ENCODE results near the gene MYT1. TPM values are rescaled to one million over a fixed set of nuclear protein-coding genes. Genes with fewer than 3 reads are reported as not detected.
"Not testable (repeated sequence)": the region's sequence is repeated elsewhere in the genome, so short reads cannot be mapped to it uniquely, and the experiment has no call there.

Gene MYT1
- total RNA-seq, 1 donor from 2014 or later, result not detected

DNA sequence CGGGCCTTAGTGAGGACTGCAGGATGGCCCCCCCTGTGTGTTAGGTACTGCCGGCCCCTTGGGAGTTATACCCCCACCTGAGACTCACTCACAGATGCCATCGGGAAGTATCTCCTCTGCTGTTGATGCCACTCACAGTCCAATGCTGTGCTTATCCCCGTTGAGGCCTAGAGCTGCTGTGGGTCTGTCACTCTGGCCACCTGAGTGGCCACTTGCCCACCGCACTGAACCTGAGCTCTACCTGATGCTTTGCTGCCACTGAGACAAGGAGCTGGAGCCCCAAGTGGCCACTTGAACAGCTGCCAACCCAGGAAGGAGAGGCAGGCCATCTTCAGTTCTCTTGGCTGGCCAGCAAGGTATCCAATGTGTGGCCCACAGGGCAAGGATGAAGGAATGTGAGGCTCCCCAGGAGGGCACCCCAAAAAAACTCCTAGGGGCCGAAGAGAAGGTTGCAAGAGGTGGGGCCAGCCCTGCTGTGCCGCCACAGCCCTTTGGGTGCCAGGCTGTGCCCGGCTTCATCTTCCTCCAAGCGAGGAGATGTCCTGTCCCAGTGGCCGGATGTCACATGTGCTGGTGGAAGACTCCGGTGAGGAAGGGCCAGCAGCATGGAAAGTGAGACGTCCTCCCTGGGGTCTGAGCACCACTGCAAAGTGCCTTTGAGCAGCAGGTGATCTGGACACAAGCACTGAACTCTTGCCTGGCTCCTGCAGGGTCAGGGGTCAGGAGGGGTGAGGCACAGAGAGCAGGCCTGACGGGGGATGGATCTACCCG lies 61.8 kb downstream of the MYT1 start:
- H3K4me1 Mint-ChIP-seq (ENCODE audit: low read depth), result peaks cover 2% of the 10 kb centered on the region
- H3K27ac Mint-ChIP-seq, result no peak overlapping the region
- H3K9me3 Mint-ChIP-seq, result no peaks in the 10 kb centered on the region
- H3K4me3 Mint-ChIP-seq (ENCODE audit: low read depth), result no peak overlapping the region
- H3K36me3 Mint-ChIP-seq (ENCODE audit: low read depth), result no peaks in the 10 kb centered on the region
- no peak for DNase-seq (ENCODE audit: low spot score)
- no peaks in the 10 kb centered on the region for H3K27me3 Mint-ChIP-seq (ENCODE audit: low read depth)
- intact Hi-C loops (cut with micrococcal nuclease), result no loop called here

- DNase-seq (ENCODE audit: low spot score), result no peak
- Mint-ChIP-seq H3K4me3 (ENCODE audit: low read depth) (no peak overlapping the region), H3K27me3 (ENCODE audit: low read depth) (no peaks in the 10 kb centered on the region), H3K9me3 (no peaks in the 10 kb centered on the region), H3K36me3 (ENCODE audit: low read depth) (no peaks in the 10 kb centered on the region), H3K4me1 (ENCODE audit: low read depth) (peaks cover 2% of the 10 kb centered on the region), H3K27ac (no peak overlapping the region)
- intact Hi-C loops (cut with micrococcal nuclease), result no loop called here
These were observed 62.7 kb downstream of the MYT1 start for GRCh38 chr20:64226686-64227580.

- peaks cover 2% of the 10 kb centered on the region for H3K4me1 Mint-ChIP-seq (ENCODE audit: low read depth)
- H3K4me3 Mint-ChIP-seq (ENCODE audit: low read depth), result no peak overlapping the region
- DNase-seq (ENCODE audit: low spot score), result no peak
- intact Hi-C loops (cut with micrococcal nuclease), result no loop called here
- H3K9me3 Mint-ChIP-seq, result no peaks in the 10 kb centered on the region
- H3K27ac Mint-ChIP-seq, result no peak overlapping the region
- no peaks in the 10 kb centered on the region for H3K27me3 Mint-ChIP-seq (ENCODE audit: low read depth)
- H3K36me3 Mint-ChIP-seq (ENCODE audit: low read depth), result no peaks in the 10 kb centered on the region
These were observed 63.9 kb downstream of the MYT1 start for GRCh38 chr20:64228086-64228653.

DNA sequence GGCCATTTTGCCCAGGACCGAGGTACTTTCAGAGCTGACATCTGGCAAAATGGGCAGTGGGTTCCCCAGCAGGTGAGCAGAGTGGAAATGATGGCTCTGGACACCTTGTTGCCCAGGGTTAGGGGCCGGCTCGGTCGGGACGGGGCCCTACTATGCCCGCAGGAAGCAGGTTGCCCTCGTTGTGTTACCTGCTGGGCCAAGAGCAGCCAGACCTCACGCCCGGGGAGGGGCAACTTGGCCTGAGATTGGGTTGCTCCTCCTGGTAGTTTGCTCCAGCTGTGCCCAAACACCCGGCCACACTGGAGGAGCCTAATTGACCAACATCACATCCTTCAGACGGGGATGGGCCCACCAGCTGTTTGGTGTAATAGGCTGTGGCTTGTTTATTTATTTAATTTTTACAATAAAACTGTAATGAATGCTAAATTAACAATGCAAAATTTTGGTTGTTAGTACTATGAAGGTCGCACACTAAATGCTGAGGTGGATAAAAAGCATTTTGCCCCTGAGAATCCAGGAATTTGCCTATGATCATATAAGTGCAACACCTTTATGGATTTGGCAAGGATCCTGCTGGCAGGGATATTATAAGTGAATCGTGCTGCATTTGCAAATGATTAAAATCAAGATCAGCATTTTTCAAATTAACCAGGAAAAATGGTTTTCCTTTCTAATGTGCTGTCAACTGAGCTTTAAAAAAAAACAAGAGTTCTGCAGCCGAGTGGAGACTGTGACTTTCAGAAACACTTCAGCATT lies 64.7 kb downstream of the MYT1 start:
- H3K27ac Mint-ChIP-seq, result no peak overlapping the region
- no peak for DNase-seq (ENCODE audit: low spot score)
- intact Hi-C loops (cut with micrococcal nuclease), result no loop called here
- no peaks in the 10 kb centered on the region for H3K9me3 Mint-ChIP-seq
- H3K4me3 Mint-ChIP-seq (ENCODE audit: low read depth), result no peak overlapping the region
- no peaks in the 10 kb centered on the region for H3K36me3 Mint-ChIP-seq (ENCODE audit: low read depth)
- H3K27me3 Mint-ChIP-seq (ENCODE audit: low read depth), result no peaks in the 10 kb centered on the region
- H3K4me1 Mint-ChIP-seq (ENCODE audit: low read depth), result peaks cover 2% of the 10 kb centered on the region

DNA sequence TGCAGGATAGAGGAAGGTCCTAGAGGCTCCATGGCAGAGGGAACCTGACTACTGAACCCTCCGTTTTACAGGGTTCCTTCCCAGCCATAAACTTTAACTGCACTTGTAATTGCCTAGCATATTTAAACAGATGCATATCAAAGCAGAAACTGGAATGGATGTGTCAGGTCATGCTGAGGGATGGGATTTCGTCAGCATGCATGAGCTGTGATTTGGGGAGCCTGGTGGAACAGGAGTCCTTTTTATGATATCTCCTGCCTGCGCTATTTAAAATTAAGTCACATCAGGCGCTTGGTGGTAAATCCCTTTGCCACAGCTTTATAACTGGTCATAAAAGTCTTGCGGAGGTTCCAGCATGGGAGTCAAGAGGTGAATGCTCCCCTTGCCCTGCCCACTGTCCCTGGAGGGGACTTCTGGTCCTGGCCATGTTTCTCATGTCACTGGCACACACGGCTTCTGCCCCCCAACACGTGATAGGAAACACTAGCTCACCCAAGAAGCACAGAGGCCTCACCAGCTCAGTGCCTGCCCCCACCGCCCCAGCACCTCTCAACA lies 65.3 kb downstream of the MYT1 start:
- H3K4me1 Mint-ChIP-seq (ENCODE audit: low read depth), result peaks cover under 1% of the 10 kb centered on the region
- H3K27me3 Mint-ChIP-seq (ENCODE audit: low read depth), result no peaks in the 10 kb centered on the region
- intact Hi-C loops (cut with micrococcal nuclease), result no loop called here
- no peak overlapping the region for H3K4me3 Mint-ChIP-seq (ENCODE audit: low read depth)
- no peaks in the 10 kb centered on the region for H3K36me3 Mint-ChIP-seq (ENCODE audit: low read depth)
- no peak for DNase-seq (ENCODE audit: low spot score)
- H3K27ac Mint-ChIP-seq, result no peak overlapping the region
- no peaks in the 10 kb centered on the region for H3K9me3 Mint-ChIP-seq

DNA sequence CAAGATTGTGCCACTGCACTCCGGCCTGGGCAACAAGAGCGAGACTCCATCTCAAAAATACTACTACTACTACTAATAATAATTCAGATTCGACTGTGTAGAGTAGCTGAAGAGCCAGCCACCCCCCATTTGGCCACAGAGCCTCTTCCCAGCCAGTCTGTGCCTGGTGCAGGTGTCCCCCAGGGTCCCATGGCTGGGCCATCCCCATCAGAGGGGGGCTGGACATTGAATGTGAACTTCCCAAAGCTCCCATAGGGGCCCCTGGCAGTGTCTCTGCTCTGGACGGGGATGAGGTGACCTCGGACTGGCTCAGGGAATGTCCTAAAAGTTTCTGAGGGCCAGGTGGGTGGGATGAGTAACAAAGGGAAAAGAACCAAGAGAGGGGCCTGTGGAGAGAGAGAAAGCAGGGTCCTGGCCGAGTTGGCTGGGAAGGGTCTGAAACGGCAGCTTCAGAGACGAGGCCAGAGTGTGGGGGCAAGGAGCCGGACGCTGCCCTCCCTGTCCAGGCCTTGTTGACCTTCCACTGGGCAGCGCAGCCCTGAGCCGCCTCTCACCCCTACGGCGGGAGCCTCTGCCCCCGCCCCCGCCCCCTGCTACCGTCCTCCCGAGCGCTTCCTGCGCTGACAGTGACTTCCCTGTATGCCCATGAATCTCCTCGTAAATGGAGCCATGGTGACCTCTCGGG lies 66.4 kb downstream of the MYT1 start:
- no peaks in the 10 kb centered on the region for H3K36me3 Mint-ChIP-seq (ENCODE audit: low read depth)
- no peak overlapping the region for H3K27ac Mint-ChIP-seq
- intact Hi-C loops (cut with micrococcal nuclease), result no loop called here
- no peaks in the 10 kb centered on the region for H3K9me3 Mint-ChIP-seq
- no peaks in the 10 kb centered on the region for H3K27me3 Mint-ChIP-seq (ENCODE audit: low read depth)
- no peak overlapping the region for H3K4me3 Mint-ChIP-seq (ENCODE audit: low read depth)
- no peaks in the 10 kb centered on the region for H3K4me1 Mint-ChIP-seq (ENCODE audit: low read depth)
- DNase-seq (ENCODE audit: low spot score), result no peak

DNA sequence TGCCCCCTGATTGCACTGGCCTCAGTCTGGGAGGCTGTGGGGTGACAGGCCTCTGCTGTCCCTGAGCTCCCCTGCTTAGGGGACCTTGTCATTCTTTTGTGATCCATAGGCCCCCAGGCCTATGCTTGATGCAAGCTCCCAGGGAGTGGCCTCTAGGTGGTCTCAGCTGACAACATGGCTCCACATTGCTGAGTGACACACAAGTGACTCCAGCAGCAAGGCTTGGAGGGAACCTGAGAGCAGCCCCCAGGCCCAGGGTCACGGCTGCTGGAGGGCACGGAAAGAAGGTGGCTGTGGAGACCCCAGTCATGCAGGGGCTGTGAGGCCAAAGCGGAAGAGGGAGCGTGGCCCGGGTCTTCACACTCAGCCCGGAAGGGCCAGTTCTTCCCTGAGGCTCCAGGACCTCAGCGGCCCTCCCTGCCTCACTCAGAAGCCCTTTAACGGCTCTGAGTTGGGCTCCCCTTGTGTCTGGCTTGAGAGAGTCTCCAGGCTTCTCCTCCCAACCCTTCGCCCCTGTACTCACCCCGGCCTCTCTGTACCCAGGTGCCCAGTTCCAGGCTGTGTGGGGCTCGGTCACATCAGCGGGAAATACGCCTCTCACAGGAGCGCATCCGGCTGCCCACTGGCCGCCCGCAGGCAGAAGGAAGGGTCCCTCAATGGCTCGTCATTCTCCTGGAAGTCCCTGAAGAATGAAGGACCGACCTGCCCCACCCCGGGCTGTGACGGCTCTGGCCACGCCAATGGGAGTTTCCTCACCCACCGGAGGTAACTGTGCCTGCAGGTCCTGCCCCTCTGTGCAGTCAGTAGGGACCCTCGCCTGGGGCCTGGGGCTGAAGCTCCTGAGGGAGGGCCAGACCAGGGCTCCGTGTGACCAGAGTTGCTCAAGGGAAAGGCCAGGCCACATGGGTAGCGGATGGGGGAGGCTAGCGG lies 67.6 kb downstream of the MYT1 start:
- Mint-ChIP-seq H3K9me3 (no peaks in the 10 kb centered on the region), H3K27ac (no peak overlapping the region), H3K36me3 (ENCODE audit: low read depth) (no peaks in the 10 kb centered on the region), H3K4me3 (ENCODE audit: low read depth) (no peak overlapping the region), H3K27me3 (ENCODE audit: low read depth) (no peaks in the 10 kb centered on the region), H3K4me1 (ENCODE audit: low read depth) (no peaks in the 10 kb centered on the region)
- intact Hi-C loops (cut with micrococcal nuclease), result no loop called here
- DNase-seq (ENCODE audit: low spot score), result no peak

DNA sequence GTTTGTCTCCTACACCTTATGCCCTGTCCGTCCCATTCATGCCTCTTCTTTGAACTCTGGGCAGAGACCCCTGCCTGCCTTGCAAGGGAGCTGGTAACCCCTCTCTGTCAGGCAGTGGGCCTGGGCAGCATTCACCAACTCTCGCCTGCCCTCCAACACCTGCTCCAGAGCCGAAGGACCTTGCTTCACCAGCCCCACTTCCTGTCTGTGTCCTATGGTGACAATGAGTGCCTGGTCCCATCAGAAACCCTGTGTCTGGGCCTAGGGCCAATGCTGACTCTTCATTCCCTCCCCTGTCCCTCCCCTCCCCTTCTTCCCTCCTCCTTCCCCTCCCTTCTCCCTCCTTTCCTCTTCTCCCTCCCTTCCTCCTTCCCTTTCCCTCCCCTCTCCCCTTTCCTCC lies 68.5 kb downstream of the MYT1 start:
- Mint-ChIP-seq H3K27ac (no peak overlapping the region), H3K4me3 (ENCODE audit: low read depth) (no peak overlapping the region), H3K9me3 (no peaks in the 10 kb centered on the region), H3K4me1 (ENCODE audit: low read depth) (no peaks in the 10 kb centered on the region), H3K36me3 (ENCODE audit: low read depth) (no peaks in the 10 kb centered on the region), H3K27me3 (ENCODE audit: low read depth) (no peaks in the 10 kb centered on the region)
- intact Hi-C loops (cut with micrococcal nuclease), result no loop called here
- DNase-seq (ENCODE audit: low spot score), result no peak

GRCh38 chr20:64233725-64234124 lies 69.5 kb downstream of the MYT1 start:
- Mint-ChIP-seq H3K4me1 (ENCODE audit: low read depth) (no peaks in the 10 kb centered on the region), H3K27me3 (ENCODE audit: low read depth) (no peaks in the 10 kb centered on the region), H3K36me3 (ENCODE audit: low read depth) (no peaks in the 10 kb centered on the region), H3K4me3 (ENCODE audit: low read depth) (no peak overlapping the region), H3K9me3 (no peaks in the 10 kb centered on the region), H3K27ac (no peak overlapping the region)
- DNase-seq (ENCODE audit: low spot score), result no peak
- intact Hi-C loops (cut with micrococcal nuclease), result no loop called here

GRCh38 chr20:64234291-64234791 lies 70.1 kb downstream of the MYT1 start:
- intact Hi-C loops (cut with micrococcal nuclease), result no loop called here
- Mint-ChIP-seq H3K27me3 (ENCODE audit: low read depth) (no peaks in the 10 kb centered on the region), H3K4me1 (ENCODE audit: low read depth) (no peaks in the 10 kb centered on the region), H3K4me3 (ENCODE audit: low read depth) (no peak overlapping the region), H3K36me3 (ENCODE audit: low read depth) (no peaks in the 10 kb centered on the region), H3K27ac (no peak overlapping the region), H3K9me3 (no peaks in the 10 kb centered on the region)
- DNase-seq (ENCODE audit: low spot score), result no peak

GRCh38 chr20:64234921-64235565 lies 70.8 kb downstream of the MYT1 start:
- H3K27ac Mint-ChIP-seq; H3K4me1 Mint-ChIP-seq (ENCODE audit: low read depth); DNase-seq (ENCODE audit: low spot score); H3K9me3 Mint-ChIP-seq; intact Hi-C loops (cut with micrococcal nuclease); H3K4me3 Mint-ChIP-seq (ENCODE audit: low read depth); H3K36me3 Mint-ChIP-seq (ENCODE audit: low read depth); H3K27me3 Mint-ChIP-seq (ENCODE audit: low read depth): not testable (repeated sequence)
